K562 (cell line): Measurements from ENCODE around the gene RIC3.

Experiments
- FOXA3 ChIP-seq, 2 experiments: fragments of 450-650 bp in 1 of 2; sonication (generic) in 1 of 2; formaldehyde crosslinking; IDR thresholded peaks in 1 of 2; conservative IDR thresholded peaks in 1 of 2; 2 replicates each; pipeline versions ENCODE4 v1.4.0 to v1.8.0; 2020 to 2022; ENCODE audit warnings: mild to moderate bottlenecking in 2 of 2, missing genetic modification reagents in 1 of 2
- ZNF133 ChIP-seq: fragments of 250-450 bp; sonication (Bioruptor Pico); IDR thresholded peaks from 2 replicates; pipeline ENCODE4 v1.4.0; 2020; ENCODE audit warnings: mild to moderate bottlenecking

DNA sequence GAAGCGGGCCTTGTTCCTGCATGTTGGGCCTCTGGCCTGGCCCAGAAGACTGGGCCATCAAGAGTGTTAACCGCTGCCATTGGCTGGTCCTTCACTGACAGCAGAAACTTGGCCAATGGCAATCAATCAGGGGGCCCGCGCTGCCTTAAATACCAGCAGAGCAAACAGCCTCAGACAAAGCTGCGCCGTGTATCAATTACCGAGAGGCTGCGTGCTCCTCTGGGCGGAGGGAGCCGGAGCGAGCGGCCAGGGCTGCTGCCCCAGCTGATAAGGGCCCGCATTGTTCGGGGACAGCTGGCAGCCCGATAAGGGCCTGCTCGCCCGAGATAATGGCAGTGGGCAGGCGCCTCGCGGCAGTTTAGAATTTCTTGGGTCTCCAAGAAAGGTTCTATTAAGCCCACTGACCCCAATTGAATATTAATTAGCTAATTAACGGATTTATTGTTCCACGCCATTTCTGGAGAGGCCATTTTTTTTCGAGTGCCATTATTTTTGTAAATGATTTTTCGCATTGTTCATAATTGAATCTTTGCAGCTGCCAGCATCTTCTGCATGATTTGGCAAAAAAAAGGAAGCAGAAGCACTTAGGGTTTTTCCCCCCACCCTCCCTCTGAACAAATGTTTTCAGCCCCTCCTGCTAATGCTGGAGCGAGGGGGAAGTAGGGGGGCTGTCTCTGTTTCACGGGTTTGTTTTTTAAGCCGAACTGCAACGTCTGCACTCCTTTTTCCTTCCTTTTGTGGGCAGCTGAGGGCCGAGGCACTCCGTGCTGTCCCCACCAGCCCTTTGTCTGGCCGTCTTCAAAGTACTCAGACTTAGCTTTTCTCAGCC is 37.6 kb upstream of the RIC3 start:
- TF ChIP-seq FOXA3 (CRISPR knock-in tag; conservative IDR thresholded peaks at IDR 0.05 in 1 of 2, IDR thresholded peaks at IDR 0.05 in 1 of 2) (no peak), ZNF133 (CRISPR knock-in tag) (no peak)
